H54 (cell line): ENCODE measurements around the gene HEYL.

Experiments
- DNase-seq: peaks from one replicate; pipeline ENCODE4 v3.0.0; 2011; ENCODE audit warnings: low spot score, mixed read lengths; ENCODE audit not compliant: insufficient read length
- FAIRE-seq: peaks from 3 replicates; lab custom pipeline; 2011; peaks lifted over from hg19 to GRCh38; lab: Jason Lieb, UNC
- POLR2A ChIP-seq: IDR thresholded peaks from 2 replicates; pipeline ENCODE4 v1.6.1; 2011; ENCODE audit warnings: low read depth, mild to moderate bottlenecking, low read length

Gene HEYL

DNA sequence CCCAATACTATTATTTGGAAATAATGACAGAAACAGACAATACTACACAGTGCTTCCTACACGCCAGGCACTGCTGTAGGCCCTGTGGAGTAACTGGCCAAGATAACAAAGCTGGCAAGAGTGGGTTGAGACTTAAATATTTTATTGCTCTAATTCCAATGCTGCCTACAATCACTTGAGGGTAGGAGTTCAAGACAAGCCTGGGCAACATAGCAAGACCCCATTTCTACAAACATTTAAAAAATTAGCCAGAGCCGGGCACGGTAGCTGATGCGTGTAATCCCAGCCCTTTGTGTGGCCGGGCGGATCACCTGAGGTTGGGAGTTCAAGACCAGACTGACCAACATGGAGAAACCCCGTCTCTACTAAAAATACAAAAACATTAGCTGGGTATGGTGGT lies 53.5 kb downstream of the HEYL start:
- FAIRE-seq: no peak
- TF ChIP-seq POLR2A: no peak
- DNase-seq: no peak

DNA sequence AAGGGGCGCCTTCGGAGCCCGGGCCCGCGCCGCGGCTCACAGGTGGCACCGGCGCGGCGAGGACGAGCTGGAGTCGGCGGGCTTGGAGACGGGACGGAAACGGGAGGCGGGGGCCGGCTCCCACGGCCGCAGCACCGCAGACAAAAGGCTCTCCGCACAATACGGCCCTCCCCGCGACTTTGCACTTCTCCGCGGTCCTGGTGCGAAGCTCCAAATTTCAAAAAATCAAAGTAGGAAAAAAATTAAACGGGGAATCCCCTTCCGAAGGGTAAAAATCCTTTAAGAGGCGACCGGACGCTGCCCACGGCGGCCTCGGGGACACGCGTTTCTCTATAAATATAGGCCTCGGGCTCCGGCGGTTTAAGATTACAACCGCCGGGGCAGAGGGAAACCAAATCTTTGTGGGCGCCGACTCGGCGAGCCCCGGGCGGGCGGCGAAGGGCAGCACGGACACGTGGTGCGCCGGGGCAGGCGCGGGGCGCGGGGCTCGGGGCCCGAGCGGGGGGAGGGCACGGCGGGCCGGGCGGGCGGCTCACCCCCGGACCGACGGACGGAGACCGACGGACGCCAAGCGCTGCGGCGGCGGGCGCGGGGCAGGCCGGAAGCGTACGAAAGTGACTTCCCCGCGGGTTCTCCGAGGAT lies 63.3 kb downstream of the HEYL start:
- DNase-seq (no peak), FAIRE-seq (no peak)
- no peak for TF ChIP-seq POLR2A

DNA sequence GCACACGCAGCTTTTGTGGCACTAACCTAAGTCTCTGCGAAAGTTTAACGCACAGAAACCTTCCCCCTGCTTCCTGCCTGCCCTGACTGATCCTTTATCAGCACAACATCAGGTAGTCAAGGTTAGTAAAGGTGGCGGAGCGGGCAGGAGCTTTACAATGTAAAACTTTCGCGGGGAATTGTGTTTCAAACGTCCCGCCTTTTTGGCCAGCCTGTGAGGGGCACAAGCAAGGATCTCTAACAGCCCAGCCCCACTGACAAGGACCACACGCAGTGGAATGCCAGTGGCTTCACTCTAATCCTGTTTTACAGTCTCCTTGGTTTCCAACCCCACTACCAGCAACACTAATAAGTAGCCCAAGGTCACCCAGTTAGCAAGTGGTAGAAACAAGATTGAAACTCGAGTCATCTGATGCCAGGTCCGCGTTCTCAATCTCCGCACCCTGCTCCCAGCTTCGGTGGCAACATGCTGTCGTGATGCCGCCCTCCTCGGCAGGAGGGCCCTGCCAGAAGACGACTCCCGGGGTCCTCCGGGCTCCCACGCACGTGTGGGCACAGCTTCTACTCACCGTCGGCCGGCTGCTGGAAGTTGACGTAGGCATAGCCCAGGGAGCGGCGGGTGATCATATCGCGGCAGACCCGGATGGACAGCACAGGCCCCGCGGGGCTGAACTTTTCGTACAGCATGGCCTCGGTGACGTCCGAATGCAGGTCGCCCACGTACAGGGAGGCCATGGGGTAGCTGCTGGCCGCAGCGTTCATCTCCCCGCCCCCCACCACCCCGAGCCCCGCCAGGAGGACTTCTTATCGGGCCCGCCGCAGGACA lies 64.0 kb downstream of the HEYL start:
- no peak for TF ChIP-seq POLR2A
- FAIRE-seq (no peak), DNase-seq (peak; percentile 52)

DNA sequence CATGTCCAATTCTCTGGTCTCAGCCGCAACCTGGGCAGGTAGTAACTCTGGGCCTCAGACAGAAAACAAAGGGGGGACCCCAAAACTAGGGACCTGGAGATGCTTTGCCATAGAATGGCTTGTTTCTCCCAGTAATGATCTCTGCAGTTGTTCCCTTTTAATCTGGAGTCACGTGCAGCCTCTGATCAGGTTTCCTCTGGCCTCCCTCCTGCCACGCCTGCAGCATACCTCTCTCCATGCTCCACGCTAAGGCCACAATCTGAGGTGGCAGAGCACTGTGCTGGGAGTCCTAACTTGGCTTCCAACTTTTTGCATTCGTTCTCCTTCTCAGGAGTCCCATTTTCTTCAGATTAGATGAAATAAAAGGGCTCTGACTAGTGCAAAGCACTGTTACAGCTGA lies 64.8 kb downstream of the HEYL start:
- FAIRE-seq (no peak), DNase-seq (peak; percentile 40)
- no peak for TF ChIP-seq POLR2A
